ENCODE results near the gene HRAS. TPM values are rescaled to one million over a fixed set of nuclear protein-coding genes. Genes with fewer than 3 reads are reported as not detected.

HRAS gene
- total and polyA plus RNA-seq, 2 donors (not counting 3 experiments of a cell fraction or from before 2014, with no cell fraction given), result 103 to 109 TPM

- intact Hi-C loops (cut with micrococcal nuclease), result loop anchor here (1.0 to 2.0 kb wide), 5 partner anchors 11 to 300 kb away; partner anchors contain the start of genes BET1L, PSMD13, PTDSS2 and RIC8A
- no TSS peak for BruUV-seq (replicated peaks)
- Histone ChIP-seq H3K36me3 (ENCODE audit: control insufficient read depth in 2 of 2, extremely low read depth in 1 of 2, insufficient read depth in 2 of 2, low read length in 2 of 2) (no peaks in the 10 kb centered on the region), H3K4me1 (ENCODE audit: control insufficient read depth, extremely low read depth, insufficient read depth, low read length) (peaks cover 24% of the 10 kb centered on the region), H3K4me2 (ENCODE audit: insufficient read depth, low read length) (peak within 1 kb of the TSS; percentile 82), H3K27ac (ENCODE audit: insufficient read depth, low read depth, low read length) (peak within 1 kb of the TSS; percentile 99), H3K9ac (replicated peaks; ENCODE audit: extremely low read depth, insufficient read depth, low read length) (peak within 1 kb of the TSS; percentile 99), H4K20me1 (replicated peaks; ENCODE audit: control insufficient read depth, extremely low read depth, insufficient read depth, low read length) (no peaks in the 10 kb centered on the region), H3K27me3 (ENCODE audit: control insufficient read depth in 2 of 2, insufficient read depth in 2 of 2, low read length in 2 of 2) (no peaks in the 10 kb centered on the region), H3K9me1 (replicated peaks; ENCODE audit: control insufficient read depth, extremely low read depth, insufficient read depth, low read length) (no peaks in the 10 kb centered on the region), H3K9me3 (replicated peaks; ENCODE audit: control insufficient read depth, insufficient read depth, low read length) (no peaks in the 10 kb centered on the region), H3K79me2 (ENCODE audit: control insufficient read depth, insufficient read depth, low read length) (peaks cover 20% of the 10 kb centered on the region), H3K4me3 (replicated peaks in 1 of 3; ENCODE audit: insufficient read depth in 1 of 3, low read depth in 1 of 3, low read length in 3 of 3) (peak within 1 kb of the TSS; percentile 69 to 81 (median 79)), H2AFZ (ENCODE audit: low read depth, low read length) (peak within 1 kb of the TSS; percentile 38)
- POLR2A ChIA-PET, result interaction anchor here (0.6 to 1.4 kb wide), 6 partner anchors 37 to 514 kb away, joined by 3 to 4 read pairs (median 3); partner anchors contain the start of genes BET1L and RIC8A
- CTCF ChIA-PET, result interaction anchor here (0.9 to 1.3 kb wide), 3 partner anchors 11 to 100 kb away, joined by 3 to 6 read pairs (median 3); no protein-coding TSS in a partner anchor
- TF ChIP-seq EZH2 (IDR thresholded peaks at IDR 0.05; ENCODE audit: borderline replicate concordance, low read depth, low read length, severe bottlenecking) (no peak), CTCF (IDR thresholded peaks at IDR 0.05; ENCODE audit: extremely low read depth in 1 of 2, insufficient read depth in 1 of 2, low read depth in 1 of 2, low read length in 2 of 2) (no peak), MAX (IDR thresholded peaks at IDR 0.05; ENCODE audit: insufficient read depth, insufficient read length) (no peak), POLR2AphosphoS5 (IDR thresholded peaks at IDR 0.05; ENCODE audit: insufficient read depth, low read depth, low read length) (peak; percentile 42), POLR2A (IDR thresholded peaks at IDR 0.05; ENCODE audit: low read depth, low read length) (peak; percentile 77)
- FAIRE-seq (no peak), DNase-seq (ENCODE audit: low read depth, low spot score) (peak; percentile 93)
- dilution Hi-C loops (cut with MboI; ENCODE audit: extremely low pct_ligation_motif_present, low sequenced_read_pairs), result no loop called here
Observed at GRCh38 chr11:506995-507726, 28.2 kb downstream of the HRAS start, which contains the start of gene RNH1. RNH1 (minus strand) TSS chr11:507242; CDS start chr11:502162, 5,080 bp downstream.

Measured in endothelial cell of umbilical vein (primary cell).